Measurements from ENCODE around the gene GBGT1.

GBGT1 gene

GRCh38 chr9:133141833-133142595, 21.7 kb downstream of the GBGT1 start:
- DNase-seq: no peak

- no peak for DNase-seq
Measured at GRCh38 chr9:133140606-133141005, 23.1 kb downstream of the GBGT1 start.

GRCh38 chr9:133140174-133140505, 23.6 kb downstream of the GBGT1 start:
- DNase-seq: no peak

- DNase-seq: no peak
Measured at GRCh38 chr9:133139246-133140173, 24.2 kb downstream of the GBGT1 start.

- DNase-seq: no peak
Measured at GRCh38 chr9:133137451-133138231, 26.1 kb downstream of the GBGT1 start.

GRCh38 chr9:133135146-133135745, 28.5 kb downstream of the GBGT1 start:
- DNase-seq: peak; percentile 82

GRCh38 chr9:133134388-133135145, 29.1 kb downstream of the GBGT1 start:
- DNase-seq: no peak

GRCh38 chr9:133133681-133134387, 29.9 kb downstream of the GBGT1 start:
- peak; percentile 94 for DNase-seq

- DNase-seq: no peak
Measured at GRCh38 chr9:133132174-133132573, 31.5 kb downstream of the GBGT1 start.

GRCh38 chr9:133131506-133131905, 32.2 kb downstream of the GBGT1 start:
- DNase-seq: no peak

GRCh38 chr9:133130685-133131244, 32.9 kb downstream of the GBGT1 start:
- no peak for DNase-seq

GRCh38 chr9:133129001-133129795, 34.5 kb downstream of the GBGT1 start:
- no peak for DNase-seq

GRCh38 chr9:133128152-133128551, 35.6 kb downstream of the GBGT1 start:
- no peak for DNase-seq

GRCh38 chr9:133127340-133127981, 36.3 kb downstream of the GBGT1 start:
- DNase-seq: no peak

GRCh38 chr9:133126697-133127339, 36.9 kb downstream of the GBGT1 start:
- no peak for DNase-seq

GRCh38 chr9:133125941-133126696, 37.6 kb downstream of the GBGT1 start:
- DNase-seq: peak; percentile 57

- no peak for DNase-seq
Measured at GRCh38 chr9:133124907-133125275, 38.8 kb downstream of the GBGT1 start.
